HL-60 (cell line): ENCODE results near the gene MPC1.

Source experiments
- POLR2AphosphoS5 ChIP-seq: IDR thresholded peaks from 2 replicates; pipeline ENCODE4 v1.6.1; 2012; ENCODE audit warnings: low read depth
- TF ChIP-seq, protein P1 (sequence below): IDR thresholded peaks from one replicate; pipeline ENCODE4 v1.5.1; 2011; ENCODE audit warnings: low read length, control low read depth, inconsistent platforms; ENCODE audit not compliant: insufficient read depth

DNA sequence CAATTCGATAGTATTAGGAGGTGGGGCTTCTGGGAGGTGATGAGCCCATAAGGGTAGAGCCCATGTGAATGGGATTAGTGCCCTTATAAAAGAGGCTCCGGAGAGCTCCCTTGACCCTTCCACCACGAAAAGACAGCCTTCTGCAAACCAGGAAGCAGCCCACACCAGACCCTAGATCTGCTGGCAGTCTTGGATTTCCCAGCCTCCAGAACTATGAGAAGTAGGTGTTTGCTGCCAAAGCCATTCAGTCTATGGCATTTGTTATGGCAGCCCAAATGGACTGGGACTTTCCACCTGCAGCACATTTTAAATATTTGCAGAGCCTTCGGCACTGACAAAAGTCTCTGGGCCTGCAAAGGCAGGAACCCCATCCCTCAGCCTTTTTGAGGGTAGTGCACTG is 28.6 kb downstream of the MPC1 start:
- TF ChIP-seq, protein P1, sequence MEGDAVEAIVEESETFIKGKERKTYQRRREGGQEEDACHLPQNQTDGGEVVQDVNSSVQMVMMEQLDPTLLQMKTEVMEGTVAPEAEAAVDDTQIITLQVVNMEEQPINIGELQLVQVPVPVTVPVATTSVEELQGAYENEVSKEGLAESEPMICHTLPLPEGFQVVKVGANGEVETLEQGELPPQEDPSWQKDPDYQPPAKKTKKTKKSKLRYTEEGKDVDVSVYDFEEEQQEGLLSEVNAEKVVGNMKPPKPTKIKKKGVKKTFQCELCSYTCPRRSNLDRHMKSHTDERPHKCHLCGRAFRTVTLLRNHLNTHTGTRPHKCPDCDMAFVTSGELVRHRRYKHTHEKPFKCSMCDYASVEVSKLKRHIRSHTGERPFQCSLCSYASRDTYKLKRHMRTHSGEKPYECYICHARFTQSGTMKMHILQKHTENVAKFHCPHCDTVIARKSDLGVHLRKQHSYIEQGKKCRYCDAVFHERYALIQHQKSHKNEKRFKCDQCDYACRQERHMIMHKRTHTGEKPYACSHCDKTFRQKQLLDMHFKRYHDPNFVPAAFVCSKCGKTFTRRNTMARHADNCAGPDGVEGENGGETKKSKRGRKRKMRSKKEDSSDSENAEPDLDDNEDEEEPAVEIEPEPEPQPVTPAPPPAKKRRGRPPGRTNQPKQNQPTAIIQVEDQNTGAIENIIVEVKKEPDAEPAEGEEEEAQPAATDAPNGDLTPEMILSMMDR: no peak
- no peak for TF ChIP-seq POLR2AphosphoS5
